HG02642 (cell line): ENCODE measurements around the gene KRTAP10-8.
"Not testable (repeated sequence)": the region's sequence is repeated elsewhere in the genome, so short reads cannot be mapped to it uniquely, and the experiment has no call there.

Experiments
- ATAC-seq: cut with Tn5 transposase; IDR thresholded peaks from one replicate; pipeline ENCODE4 v1.9.1; 2021; ENCODE audit warnings: mild to moderate bottlenecking; ENCODE audit not compliant: unreplicated experiment, poor library complexity

KRTAP10-8 gene

DNA sequence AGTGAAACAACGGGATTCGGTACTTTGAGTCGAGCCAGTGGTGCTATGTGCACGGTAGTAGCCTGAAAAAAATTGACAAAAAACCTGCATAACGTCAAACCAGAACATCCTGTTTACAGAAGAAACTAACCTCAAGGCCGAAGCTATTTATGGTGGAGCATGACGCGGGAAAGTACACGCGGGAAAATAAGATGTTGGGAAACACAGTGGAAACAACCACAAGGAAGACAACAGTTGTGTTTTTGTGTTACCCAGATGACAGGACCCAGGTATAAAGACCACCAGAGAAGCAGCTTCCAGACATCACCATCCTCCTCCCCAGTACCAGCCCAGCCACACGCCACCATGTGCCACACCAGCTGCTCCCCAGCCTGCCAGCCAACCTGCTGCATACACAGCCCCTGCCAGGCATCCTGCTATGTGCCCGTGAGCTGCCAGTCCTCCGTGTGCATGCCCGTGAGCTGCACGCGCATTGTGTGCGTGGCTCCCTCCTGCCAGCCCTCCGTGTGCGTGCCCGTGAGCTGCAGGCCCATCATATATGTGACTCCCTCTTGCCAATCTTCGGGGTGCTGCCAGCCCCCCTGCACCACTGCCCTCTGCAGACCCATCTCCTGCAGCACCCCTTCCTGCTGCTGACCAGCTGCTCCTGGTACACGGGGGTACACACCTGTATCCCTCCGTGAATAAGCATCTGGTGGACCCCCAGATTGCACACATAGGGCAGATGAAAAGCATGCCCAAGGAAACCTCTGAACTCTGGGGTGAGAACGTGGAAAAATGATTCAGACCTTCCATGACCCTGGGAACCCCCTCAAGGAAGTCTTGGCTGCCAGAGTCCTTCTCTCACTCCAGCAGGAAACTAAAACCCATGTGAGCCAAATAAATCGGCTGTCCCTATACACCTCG lies 46.0 kb downstream of the KRTAP10-8 start, which contains the start of gene KRTAP12-3:
Gene KRTAP12-3, plus strand, starts transcription at position 298 of the 906 bp plus-strand sequence. Its CDS starts 48 bp downstream, at position 346.
- no peak for ATAC-seq

- ATAC-seq = no peak
Observed at GRCh38 chr21:44658541-44658910, 46.6 kb downstream of the KRTAP10-8 start.

DNA sequence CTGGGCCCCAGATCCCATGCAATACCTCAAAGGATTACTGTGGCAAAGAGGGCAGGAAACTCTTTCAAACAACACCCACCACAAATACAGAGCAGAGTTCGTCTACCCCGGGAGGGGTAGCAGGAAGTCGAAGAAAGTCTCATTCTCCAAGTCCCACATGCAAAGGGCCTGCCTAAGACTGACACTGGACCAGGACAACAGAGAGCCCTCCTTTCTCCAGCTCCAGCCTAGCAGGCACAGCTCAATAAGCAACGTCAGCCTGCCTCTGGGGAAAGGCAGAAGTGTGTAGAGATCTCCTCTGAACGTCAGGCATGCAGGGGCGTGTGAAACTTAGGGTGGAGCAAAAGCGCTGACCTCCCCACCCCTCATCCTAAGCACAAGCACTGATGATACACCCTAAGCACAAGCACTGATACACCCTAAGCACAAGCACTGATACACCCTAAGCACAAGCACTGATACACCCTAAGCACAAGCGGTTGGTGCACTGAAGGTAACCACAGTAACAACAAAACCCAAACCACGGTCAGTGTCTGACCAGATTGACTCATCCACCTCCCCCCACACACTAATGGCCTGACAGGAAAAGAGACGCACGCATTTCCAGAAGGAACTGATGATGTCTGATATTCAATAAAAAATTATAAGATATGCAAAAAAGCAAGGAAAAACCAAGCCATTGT lies 47.2 kb downstream of the KRTAP10-8 start:
- ATAC-seq = no peak

DNA sequence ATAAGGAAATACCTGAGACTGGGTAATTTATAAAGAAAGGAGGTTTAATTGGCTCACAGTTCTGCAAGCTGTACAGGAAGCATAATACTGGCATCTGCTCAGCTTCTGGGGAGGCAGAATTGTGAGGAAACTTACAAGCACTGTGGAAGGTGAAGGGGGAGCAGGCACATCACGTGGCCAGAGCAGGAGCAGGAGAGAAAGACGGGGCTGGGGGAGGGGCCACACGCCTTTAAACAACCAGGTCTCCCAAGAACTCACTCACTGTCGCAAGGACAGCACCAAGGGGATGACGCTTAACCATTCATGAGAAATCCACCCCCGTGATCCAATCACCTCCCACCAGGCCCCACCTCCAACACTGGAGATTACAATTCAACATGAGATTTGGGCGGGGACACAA lies 49.7 kb downstream of the KRTAP10-8 start:
- ATAC-seq = not testable (repeated sequence)
